HG03439 (cell line): ENCODE results near the gene CLEC4G.
"Not testable (repeated sequence)": the region's sequence is repeated elsewhere in the genome, so short reads cannot be mapped to it uniquely, and the experiment has no call there.

Source experiments
- ATAC-seq: cut with Tn5 transposase; IDR thresholded peaks from one replicate; pipeline ENCODE4 v1.9.1; 2021; ENCODE audit warnings: mild to moderate bottlenecking, moderate library complexity; ENCODE audit not compliant: unreplicated experiment

Gene CLEC4G

GRCh38 chr19:7732045-7732444 lies at the start of gene CLEC4G:
TSS of gene CLEC4G (minus strand) at chr19:7732110. CDS start at chr19:7732102, 8 bp downstream.
- no peak for ATAC-seq

- no peak for ATAC-seq
These were observed 49.2 kb upstream of the CLEC4G start for GRCh38 chr19:7781157-7781556.

DNA sequence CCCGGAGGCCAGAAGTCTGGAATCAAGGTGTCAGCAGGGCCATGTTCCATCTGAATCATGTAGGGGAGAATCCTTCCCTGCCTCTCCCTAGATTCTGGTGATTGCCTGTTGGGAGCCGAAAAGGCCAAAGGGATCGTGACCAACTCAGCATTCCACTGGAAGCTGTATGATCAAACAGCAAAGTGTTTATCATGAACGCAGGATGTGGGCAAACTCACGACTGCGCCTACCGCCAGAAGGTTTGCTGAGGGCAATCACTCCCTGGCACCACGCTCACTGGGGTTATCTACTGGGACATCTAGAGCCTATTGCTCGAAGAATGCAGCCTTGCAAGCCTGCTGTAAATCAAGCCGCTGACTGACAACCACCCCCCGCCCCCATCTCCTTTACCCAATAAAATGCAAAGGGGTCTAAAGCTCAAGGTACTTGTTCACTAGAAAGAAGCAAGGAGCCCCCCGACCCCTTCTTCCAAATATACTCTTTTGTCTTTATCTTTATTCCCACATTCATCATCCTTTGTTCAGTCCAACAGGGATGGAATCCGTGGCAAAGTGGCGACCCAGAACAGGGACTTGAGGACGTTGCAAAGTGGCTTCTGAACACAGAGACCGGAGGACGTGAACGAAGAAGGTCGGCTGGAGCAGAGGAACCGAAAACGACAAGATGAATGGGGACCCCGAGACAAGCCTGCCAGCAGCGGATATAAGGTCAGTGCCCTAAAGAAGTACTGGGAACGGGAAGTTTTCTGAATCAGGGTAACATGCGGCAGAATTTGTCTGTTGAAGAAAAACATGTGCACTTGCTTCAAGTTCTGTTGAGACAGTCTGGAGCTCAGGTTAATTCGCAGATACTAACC lies 47.9 kb upstream of the CLEC4G start:
- no peak for ATAC-seq

GRCh38 chr19:7778081-7778480 lies 46.2 kb upstream of the CLEC4G start:
- no peak for ATAC-seq

DNA sequence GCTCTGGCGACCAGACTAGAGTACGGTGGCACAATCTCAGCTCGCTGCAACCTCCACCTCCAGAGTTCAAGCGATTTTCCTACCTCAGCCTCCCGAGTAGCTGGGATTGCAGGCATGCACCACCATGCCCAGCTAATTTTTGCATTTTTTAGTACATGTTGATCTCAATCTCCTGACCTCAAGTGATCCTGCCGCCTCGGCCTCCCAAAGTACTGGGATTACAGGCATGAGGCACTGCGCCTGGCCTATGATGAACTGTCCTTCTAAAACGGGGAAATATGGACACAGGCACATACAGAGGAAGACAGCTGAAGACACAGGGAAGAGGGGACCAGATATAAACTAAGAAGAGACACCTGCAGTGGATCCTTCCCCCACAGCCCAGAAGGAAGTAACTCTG lies 43.9 kb upstream of the CLEC4G start:
- no peak for ATAC-seq

DNA sequence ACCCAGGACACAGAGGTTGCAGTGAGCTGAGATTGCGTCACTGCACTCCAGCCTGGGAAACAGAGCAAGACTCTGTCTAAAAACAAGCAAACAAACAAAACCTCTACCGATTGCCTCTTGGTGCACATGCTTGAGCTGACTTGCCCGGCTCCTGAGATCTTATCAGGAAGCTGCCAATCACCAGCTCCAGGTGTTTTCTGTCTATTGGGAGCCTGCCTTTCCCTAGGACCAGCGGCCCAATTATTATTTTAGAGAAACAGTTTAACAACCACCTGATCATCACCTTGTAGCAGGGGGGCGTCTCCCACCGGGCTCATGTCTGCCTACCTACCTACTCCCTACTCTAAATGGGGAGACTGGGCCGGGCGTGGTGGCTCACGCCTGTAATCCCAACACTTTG lies 41.9 kb upstream of the CLEC4G start:
- no peak for ATAC-seq

DNA sequence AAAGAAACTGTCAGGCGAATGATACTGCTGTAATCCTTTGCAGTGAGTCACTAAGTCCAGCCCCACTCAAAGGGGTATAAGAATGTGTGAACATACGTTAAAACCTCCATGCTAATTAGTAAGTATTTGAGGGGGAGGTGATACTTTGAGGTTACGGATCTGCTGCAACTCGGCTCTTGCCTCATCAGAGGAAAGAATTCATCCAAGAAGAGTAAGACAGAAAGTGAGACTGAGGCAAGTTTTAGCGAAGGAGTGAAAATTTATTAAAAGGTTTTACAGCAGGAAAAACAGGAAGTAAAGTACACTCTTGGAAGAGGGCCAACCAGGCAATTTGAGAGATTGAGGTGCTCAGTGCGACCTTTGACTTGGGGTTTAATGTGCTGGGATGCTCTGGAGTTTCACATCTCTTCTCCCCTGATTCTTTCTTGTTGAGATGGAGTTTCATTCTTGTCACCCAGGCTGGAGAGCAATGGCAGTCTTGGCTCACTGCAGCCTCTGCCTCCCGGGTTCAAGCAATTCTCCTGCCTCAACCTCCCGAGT lies 40.9 kb upstream of the CLEC4G start:
- peak; percentile 51 for ATAC-seq

GRCh38 chr19:7771072-7771471 lies 39.2 kb upstream of the CLEC4G start:
- no peak for ATAC-seq

- ATAC-seq: no peak
These were observed 37.3 kb upstream of the CLEC4G start for GRCh38 chr19:7769171-7769570.

DNA sequence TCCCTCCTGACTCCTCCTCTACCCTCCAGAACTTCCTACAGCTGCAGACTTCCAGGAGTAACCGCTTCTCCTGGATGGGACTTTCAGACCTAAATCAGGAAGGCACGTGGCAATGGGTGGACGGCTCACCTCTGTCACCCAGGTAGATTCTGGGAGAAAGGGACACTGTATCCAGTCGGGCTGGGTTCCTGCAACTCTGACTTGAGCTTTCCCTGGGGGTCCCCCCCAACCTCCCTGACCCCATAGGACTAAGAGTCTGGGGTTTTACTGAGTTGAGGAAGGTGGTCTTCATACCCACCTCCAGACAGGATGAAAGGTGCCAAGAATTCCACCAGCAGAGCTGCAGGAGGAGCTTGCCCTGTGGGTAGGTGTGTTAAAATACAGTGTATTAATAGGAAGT lies 35.6 kb upstream of the CLEC4G start:
- ATAC-seq: no peak

- no peak for ATAC-seq
These were observed 34.6 kb upstream of the CLEC4G start for GRCh38 chr19:7766535-7766934.

DNA sequence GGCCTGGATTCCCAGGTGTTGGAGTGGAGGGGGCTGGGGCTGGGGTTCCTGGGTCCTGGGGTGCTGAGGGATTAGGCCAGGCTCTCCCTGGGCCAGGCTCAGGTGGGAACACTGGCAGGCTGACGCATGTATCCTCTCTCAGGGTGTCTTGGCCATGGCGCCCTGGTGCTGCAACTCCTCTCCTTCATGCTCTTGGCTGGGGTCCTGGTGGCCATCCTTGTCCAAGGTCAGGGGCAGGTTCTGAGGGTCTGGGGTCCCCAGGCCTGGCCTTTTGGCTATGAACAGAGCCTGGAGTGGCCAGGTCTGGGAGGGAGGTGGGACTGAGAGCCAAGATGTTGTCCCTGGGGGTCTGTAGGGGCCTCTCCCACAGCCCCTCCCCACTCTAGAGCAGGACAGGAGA lies 33.1 kb upstream of the CLEC4G start:
- ATAC-seq: not testable (repeated sequence)

DNA sequence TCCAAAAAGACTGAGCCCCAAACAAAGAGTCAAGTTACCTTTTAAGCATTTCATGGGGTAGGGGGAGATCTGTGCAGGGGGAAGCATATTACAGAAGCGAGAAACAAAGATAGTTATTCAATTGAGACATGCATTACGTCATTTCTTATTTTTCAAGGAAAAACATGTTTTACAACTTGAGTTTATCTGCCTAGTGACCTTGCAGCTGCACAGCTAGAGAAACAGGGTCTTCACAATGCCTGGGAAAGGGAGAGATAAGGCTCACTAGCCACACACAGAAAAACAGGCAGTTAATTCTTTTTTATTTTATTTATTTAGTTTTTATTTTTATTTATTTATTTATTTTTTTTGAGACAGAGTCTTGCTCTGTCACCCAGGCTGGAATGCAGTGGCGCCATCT lies 32.2 kb upstream of the CLEC4G start:
- not testable (repeated sequence) for ATAC-seq

GRCh38 chr19:7763696-7764095 lies 31.8 kb upstream of the CLEC4G start:
- ATAC-seq: no peak

- ATAC-seq: no peak
These were observed 30.9 kb upstream of the CLEC4G start, which contains the start of gene CLEC4M for GRCh38 chr19:7762719-7763293. TSS of gene CLEC4M (plus strand) at chr19:7763243. CDS start at chr19:7763267, 24 bp downstream.

DNA sequence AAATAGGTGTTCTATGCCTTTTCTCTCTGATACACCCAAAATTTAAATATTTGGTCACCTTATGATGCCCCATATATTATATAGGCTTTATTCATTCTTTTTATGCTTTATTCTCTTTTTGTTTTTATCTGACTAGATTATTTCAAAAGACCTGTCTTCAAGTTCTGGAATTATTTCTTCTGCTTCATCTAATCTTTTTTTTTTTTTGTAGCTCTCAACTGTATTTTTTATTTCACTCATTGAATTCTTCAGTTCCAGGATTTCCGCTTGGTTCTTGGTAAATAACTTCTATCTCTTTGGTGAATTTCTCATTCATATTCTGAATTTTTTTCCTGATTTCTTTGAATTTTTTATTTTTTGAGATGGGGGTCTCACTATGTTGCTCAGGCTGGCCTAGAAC lies 27.2 kb upstream of the CLEC4G start:
- ATAC-seq: no peak

DNA sequence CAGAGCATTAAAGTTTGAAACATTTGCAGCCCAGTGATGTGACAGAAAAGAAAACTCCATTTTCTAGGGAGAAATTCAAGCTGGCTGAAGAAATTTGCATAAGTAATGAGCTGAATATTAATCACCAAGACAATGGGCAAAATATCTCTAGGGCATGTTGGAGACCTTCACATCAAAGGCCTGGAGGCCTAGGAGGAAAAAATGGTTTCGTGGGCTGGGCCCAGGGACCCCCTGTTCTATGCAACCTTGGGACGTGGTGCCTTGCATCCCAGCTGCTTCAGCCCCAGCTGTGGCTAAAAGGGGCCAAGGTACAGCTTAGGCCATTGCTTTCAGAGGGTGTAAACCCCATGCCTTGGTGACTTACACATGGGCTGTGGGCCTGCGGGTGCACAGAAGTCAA lies 25.4 kb upstream of the CLEC4G start:
- no peak for ATAC-seq

- ATAC-seq: no peak
These were observed 24.3 kb upstream of the CLEC4G start for GRCh38 chr19:7756258-7756657.

- no peak for ATAC-seq
These were observed 19.4 kb upstream of the CLEC4G start for GRCh38 chr19:7751157-7751783.

GRCh38 chr19:7748756-7749155 lies 16.8 kb upstream of the CLEC4G start:
- ATAC-seq: no peak

GRCh38 chr19:7748171-7748570 lies 16.3 kb upstream of the CLEC4G start:
- ATAC-seq: no peak
